GM19395 (cell line): Measurements from ENCODE around the gene DIP2C.
"Not testable (repeated sequence)": the region's sequence is repeated elsewhere in the genome, so short reads cannot be mapped to it uniquely, and the experiment has no call there.

Source experiments
- ATAC-seq: cut with Tn5 transposase; IDR thresholded peaks from one replicate; pipeline ENCODE4 v1.9.1; 2021; ENCODE audit warnings: mild to moderate bottlenecking, moderate library complexity; ENCODE audit not compliant: unreplicated experiment

Gene DIP2C

GRCh38 chr10:615583-616152, 73.8 kb downstream of the DIP2C start:
- no peak for ATAC-seq

GRCh38 chr10:614790-615582, 74.5 kb downstream of the DIP2C start:
- ATAC-seq, result no peak

- ATAC-seq, result no peak
Observed at GRCh38 chr10:614139-614711, 75.2 kb downstream of the DIP2C start.

- ATAC-seq, result no peak
Observed at GRCh38 chr10:613271-614138, 76.0 kb downstream of the DIP2C start.

- ATAC-seq, result no peak
Observed at GRCh38 chr10:612696-613095, 76.8 kb downstream of the DIP2C start.

- ATAC-seq, result not testable (repeated sequence)
Observed at GRCh38 chr10:610642-611305, 78.7 kb downstream of the DIP2C start.

GRCh38 chr10:609868-610545, 79.5 kb downstream of the DIP2C start:
- ATAC-seq, result no peak

GRCh38 chr10:609262-609658, 80.2 kb downstream of the DIP2C start:
- ATAC-seq, result no peak

GRCh38 chr10:608331-609261, 80.9 kb downstream of the DIP2C start:
- ATAC-seq, result no peak

GRCh38 chr10:607545-608185, 81.8 kb downstream of the DIP2C start:
- ATAC-seq, result no peak

GRCh38 chr10:606762-607544, 82.5 kb downstream of the DIP2C start:
- no peak for ATAC-seq

GRCh38 chr10:605632-606325, 83.7 kb downstream of the DIP2C start:
- no peak for ATAC-seq

GRCh38 chr10:604716-605631, 84.5 kb downstream of the DIP2C start:
- no peak for ATAC-seq

GRCh38 chr10:603745-604144, 85.7 kb downstream of the DIP2C start:
- ATAC-seq, result no peak

- no peak for ATAC-seq
Observed at GRCh38 chr10:602391-603005, 87.0 kb downstream of the DIP2C start.

- no peak for ATAC-seq
Observed at GRCh38 chr10:601660-601963, 87.9 kb downstream of the DIP2C start.
